Endothelial cell of umbilical vein (primary cell): ENCODE results near the gene GJA10.

ENCODE experiments used
- CTCF ChIP-seq, 2 donors: IDR thresholded peaks; 1 replicate in 1 of 2; 2 replicates in 1 of 2; pipeline ENCODE4 v1.5.1; 2011; ENCODE audit warnings: low read length in 2 of 2, mild to moderate bottlenecking in 2 of 2, moderate library complexity in 2 of 2, control low read depth in 1 of 2, inconsistent platforms in 1 of 2, low read depth in 1 of 2; ENCODE audit not compliant: insufficient read depth in 1 of 2; ENCODE audit errors: extremely low read depth in 1 of 2
- EZH2 ChIP-seq: IDR thresholded peaks from 2 replicates; pipeline ENCODE4 v1.6.1; 2012; ENCODE audit warnings: borderline replicate concordance, low read depth, mild to moderate bottlenecking, moderate library complexity, low read length, inconsistent platforms; ENCODE audit not compliant: severe bottlenecking
- FOS ChIP-seq: IDR thresholded peaks from 2 replicates; pipeline ENCODE4 v1.6.1; 2011; ENCODE audit warnings: mild to moderate bottlenecking, low read length, moderate library complexity, borderline replicate concordance; ENCODE audit not compliant: insufficient read depth
- GATA2 ChIP-seq: IDR thresholded peaks from 2 replicates; pipeline ENCODE4 v1.7.0; 2011; ENCODE audit warnings: low read depth, mild to moderate bottlenecking, moderate library complexity, mixed read lengths, low read length; ENCODE audit not compliant: insufficient read length, insufficient read depth
- JUN ChIP-seq: IDR thresholded peaks from 2 replicates; pipeline ENCODE4 v1.6.1; 2011; ENCODE audit warnings: borderline replicate concordance, low read depth; ENCODE audit not compliant: insufficient read length, insufficient read depth
- MAX ChIP-seq: IDR thresholded peaks from 2 replicates; pipeline ENCODE4 v1.6.1; 2011; ENCODE audit not compliant: insufficient read depth, insufficient read length
- MYC ChIP-seq: IDR thresholded peaks from one replicate; pipeline ENCODE4 v1.6.1; 2011; ENCODE audit warnings: mild to moderate bottlenecking, low read depth, low read length
- POLR2A ChIP-seq: IDR thresholded peaks from 2 replicates; pipeline ENCODE4 v1.6.1; 2012; ENCODE audit warnings: low read depth, mild to moderate bottlenecking, control low read depth, low read length
- POLR2AphosphoS5 ChIP-seq: IDR thresholded peaks from 2 replicates; pipeline ENCODE4 v1.6.1; 2012; ENCODE audit warnings: low read depth, mild to moderate bottlenecking, control low read depth, low read length, moderate library complexity; ENCODE audit not compliant: insufficient read depth

- TF ChIP-seq POLR2A = no peak
- no peak for TF ChIP-seq CTCF (IDR thresholded peaks at IDR 0.05; ENCODE audit: extremely low read depth in 1 of 2, insufficient read depth in 1 of 2, low read depth in 1 of 2, low read length in 2 of 2)
- no peak for TF ChIP-seq POLR2AphosphoS5
- no peak for TF ChIP-seq MAX
- no peak for TF ChIP-seq FOS
- no peak for TF ChIP-seq MYC
- TF ChIP-seq JUN = no peak
- TF ChIP-seq EZH2 = no peak
- TF ChIP-seq GATA2 = no peak
These were observed 31.6 kb downstream of the GJA10 start for GRCh38 chr6:89925826-89926225.
